ENCODE measurements around the gene PRPSAP2.
"Not testable (repeated sequence)": the region's sequence is repeated elsewhere in the genome, so short reads cannot be mapped to it uniquely, and the experiment has no call there.

PRPSAP2 gene

GRCh38 chr17:18944646-18945045, 86.7 kb downstream of the PRPSAP2 start:
- no peak for DNase-seq (ENCODE audit: low read depth in 2 of 2)

GRCh38 chr17:18946536-18946935, 88.6 kb downstream of the PRPSAP2 start:
- DNase-seq (ENCODE audit: low read depth in 2 of 2), result no peak

- no peak for DNase-seq (ENCODE audit: low read depth in 2 of 2)
These were observed 89.9 kb downstream of the PRPSAP2 start for GRCh38 chr17:18947866-18948265.

GRCh38 chr17:18948476-18949006, 90.6 kb downstream of the PRPSAP2 start:
- no peak for DNase-seq (ENCODE audit: low read depth in 2 of 2)

GRCh38 chr17:18949566-18949965, 91.6 kb downstream of the PRPSAP2 start:
- no peak for DNase-seq (ENCODE audit: low read depth in 2 of 2)

GRCh38 chr17:18950346-18950745, 92.4 kb downstream of the PRPSAP2 start:
- no peak for DNase-seq (ENCODE audit: low read depth in 2 of 2)

GRCh38 chr17:18950944-18951905, 93.3 kb downstream of the PRPSAP2 start:
- no peak for DNase-seq (ENCODE audit: low read depth in 2 of 2)

GRCh38 chr17:18951941-18952842, 94.3 kb downstream of the PRPSAP2 start, which contains the start of gene SLC5A10:
TSS of gene SLC5A10 (plus strand) at chr17:18952165. CDS start at chr17:18952206, 41 bp downstream.
- DNase-seq (ENCODE audit: low read depth in 2 of 2), result no peak

GRCh38 chr17:18953231-18953728, 95.3 kb downstream of the PRPSAP2 start:
- no peak for DNase-seq (ENCODE audit: low read depth in 2 of 2)

- DNase-seq (ENCODE audit: low read depth in 2 of 2), result no peak
These were observed 96.4 kb downstream of the PRPSAP2 start for GRCh38 chr17:18954321-18954720.

- no peak for DNase-seq (ENCODE audit: low read depth in 2 of 2)
These were observed 97.1 kb downstream of the PRPSAP2 start for GRCh38 chr17:18955009-18955408.

GRCh38 chr17:18956021-18956420, 98.1 kb downstream of the PRPSAP2 start:
- not testable (repeated sequence) for DNase-seq (ENCODE audit: low read depth in 2 of 2)

- no peak for DNase-seq (ENCODE audit: low read depth in 2 of 2)
These were observed 98.7 kb downstream of the PRPSAP2 start for GRCh38 chr17:18956581-18956980.

GRCh38 chr17:18957831-18958230, 99.9 kb downstream of the PRPSAP2 start:
- no peak for DNase-seq (ENCODE audit: low read depth in 2 of 2)

- no peak for DNase-seq (ENCODE audit: low read depth in 2 of 2)
These were observed 100.7 kb downstream of the PRPSAP2 start for GRCh38 chr17:18958611-18959010.

- no peak for DNase-seq (ENCODE audit: low read depth in 2 of 2)
These were observed 101.3 kb downstream of the PRPSAP2 start for GRCh38 chr17:18959071-18959844.

GRCh38 chr17:18959845-18960240, 101.9 kb downstream of the PRPSAP2 start:
- DNase-seq (ENCODE audit: low read depth in 2 of 2), result no peak

- no peak for DNase-seq (ENCODE audit: low read depth in 2 of 2)
These were observed 102.3 kb downstream of the PRPSAP2 start for GRCh38 chr17:18960241-18960665.

- peak; percentile 71 to 87 for DNase-seq (ENCODE audit: low read depth in 2 of 2)
These were observed 103.0 kb downstream of the PRPSAP2 start for GRCh38 chr17:18960803-18961511.

All from stimulated activated CD4-positive, alpha-beta T cell treated with anti-CD3 and anti-CD28 coated beads, Interleukin-4, amount 100 ng/mL, for 48 hours (primary cell).